Glomerular visceral epithelial cell (primary cell): ENCODE results near the gene TMOD4.
"Not testable (repeated sequence)": the region's sequence is repeated elsewhere in the genome, so short reads cannot be mapped to it uniquely, and the experiment has no call there.

Experiments
- DNase-seq: peaks from one replicate; pipeline ENCODE4 v3.0.0-alpha.2; 2016; ENCODE audit errors: extremely low spot score

The TMOD4 gene

DNA sequence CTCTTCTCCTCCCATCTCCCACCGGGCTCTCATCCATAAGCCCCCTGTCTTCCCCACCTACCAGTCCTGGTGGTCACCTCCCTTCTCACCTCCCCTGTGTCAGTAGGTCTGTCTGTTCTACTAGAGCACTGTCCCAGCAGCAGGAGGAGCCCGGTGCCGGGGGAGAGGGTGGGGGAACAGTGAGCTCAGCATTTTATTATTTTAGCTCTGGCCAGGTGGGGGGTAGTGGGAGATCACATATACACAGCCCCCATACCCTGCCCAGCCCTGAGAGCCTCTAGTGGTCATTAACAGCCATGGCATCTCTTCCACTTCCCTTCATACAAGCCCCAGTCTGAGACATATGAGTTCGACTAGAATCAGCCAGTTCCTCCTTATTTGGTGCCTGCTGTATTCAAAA lies at the start of gene TMOD4:
Gene TMOD4 (minus strand): TSS at position 119 of the 400 bp plus-strand sequence. CDS start 1,106 bp downstream, outside the sequence.
- DNase-seq: no peak

DNA sequence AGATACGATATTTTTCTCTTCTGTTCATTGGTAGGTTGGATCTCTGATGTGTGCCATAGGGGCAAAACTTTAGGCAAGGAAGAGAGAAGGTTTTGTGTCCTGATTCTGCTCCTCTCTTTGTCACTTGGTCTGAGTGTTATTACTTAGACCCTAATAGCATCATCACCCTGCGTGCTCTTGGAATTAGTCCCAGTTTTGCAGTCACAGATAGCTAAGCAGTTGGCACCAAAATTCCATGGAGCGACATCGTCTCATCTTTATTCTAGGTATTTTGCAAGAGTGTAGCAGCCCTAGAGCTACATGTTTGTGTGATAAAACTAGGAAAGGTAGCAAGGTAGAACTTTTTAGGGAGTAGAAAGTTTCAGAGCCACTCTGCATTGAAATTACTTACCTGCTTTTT lies 46.3 kb upstream of the TMOD4 start:
- peak; percentile 66 for DNase-seq

DNA sequence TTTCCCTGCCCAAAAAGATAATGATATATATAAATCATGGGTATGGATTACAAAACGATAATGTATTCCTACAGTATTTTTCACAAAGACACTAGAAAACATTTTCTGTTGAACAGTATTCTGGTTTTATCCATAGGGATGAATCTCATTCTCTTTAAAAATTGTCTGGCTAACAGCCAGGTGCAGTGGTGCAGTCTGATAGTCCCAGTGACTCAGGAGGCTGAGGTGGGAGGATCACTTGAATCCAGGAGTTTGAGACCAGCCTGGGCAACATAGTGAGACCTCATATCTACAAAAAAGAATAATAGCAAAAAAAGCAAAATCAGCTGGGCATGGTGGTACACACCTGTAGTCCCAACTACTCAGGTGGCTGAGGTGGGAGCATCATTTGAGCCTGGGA lies 45.8 kb upstream of the TMOD4 start:
- DNase-seq: peak; percentile 25

DNA sequence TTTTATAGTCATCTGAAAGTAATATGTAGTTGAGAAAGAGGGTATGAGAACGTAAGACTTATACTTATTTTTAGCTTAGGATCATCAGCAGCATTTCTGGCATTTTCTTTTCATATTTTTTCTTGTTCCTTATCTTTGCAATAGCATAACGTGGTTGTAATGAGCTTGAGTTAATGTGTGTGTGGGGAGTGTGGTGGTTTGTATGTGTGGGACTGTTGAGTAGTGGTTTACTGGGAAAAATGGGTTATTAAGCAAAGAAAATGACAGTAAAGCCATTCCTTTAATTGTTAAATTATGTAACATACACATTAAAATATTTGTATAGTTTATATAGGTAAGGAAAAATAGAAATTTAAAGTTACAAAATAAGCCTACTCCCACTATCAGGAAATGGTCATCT lies 37.8 kb upstream of the TMOD4 start:
- no peak for DNase-seq

DNA sequence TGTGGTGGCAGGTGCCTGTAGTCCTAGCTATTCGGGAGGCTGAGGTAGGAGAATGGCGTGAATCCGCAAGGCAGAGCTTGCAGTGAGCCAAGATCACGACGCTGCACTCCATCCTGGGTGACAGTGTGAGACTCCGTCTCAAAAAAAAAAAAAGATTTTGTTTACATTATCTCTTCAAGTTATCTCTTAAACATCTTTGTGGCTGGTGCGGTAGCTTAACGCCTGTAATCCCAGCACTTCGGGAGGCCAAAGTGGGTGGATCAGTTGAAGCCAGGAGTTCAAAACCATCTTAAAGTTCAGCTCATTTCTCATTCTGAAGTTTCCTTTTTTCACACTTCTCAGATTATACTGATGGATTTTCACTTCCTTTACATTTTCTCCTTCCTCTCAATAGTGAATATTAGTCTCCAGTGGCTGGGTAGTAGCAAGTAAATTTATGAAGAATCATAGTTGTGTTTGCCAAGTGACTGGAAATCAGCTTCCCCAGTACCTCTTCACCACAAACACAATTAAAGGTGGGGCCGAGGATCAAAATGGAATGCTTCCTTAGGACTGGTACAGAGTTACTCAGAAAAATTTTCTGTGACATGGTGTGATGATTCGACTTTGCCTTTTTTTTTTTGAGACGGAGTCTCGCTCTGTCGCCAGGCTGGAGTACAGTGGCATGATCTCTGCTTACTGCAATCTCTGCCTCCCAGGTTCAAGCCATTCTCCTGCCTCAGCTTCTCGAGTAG lies 36.4 kb upstream of the TMOD4 start:
- DNase-seq: no peak

DNA sequence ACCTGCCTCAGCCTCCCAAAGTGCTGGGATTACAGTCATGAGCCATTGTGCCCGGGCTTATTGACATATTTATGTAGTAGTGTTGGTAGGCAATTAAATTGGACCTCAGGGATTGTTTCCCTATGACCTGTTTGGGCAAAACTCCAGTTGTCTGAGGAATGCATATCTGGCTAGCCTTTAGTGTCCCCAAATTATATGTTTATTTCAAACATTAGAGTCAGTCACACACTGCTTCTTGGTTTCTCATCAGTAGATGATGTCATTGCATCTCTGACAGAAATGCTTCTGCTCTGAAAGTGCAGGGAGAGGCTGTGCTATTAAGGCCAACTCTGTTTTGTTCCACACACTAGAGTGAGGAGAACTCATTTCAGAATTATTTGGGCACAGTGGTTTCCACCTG lies 35.0 kb upstream of the TMOD4 start:
- DNase-seq: no peak

DNA sequence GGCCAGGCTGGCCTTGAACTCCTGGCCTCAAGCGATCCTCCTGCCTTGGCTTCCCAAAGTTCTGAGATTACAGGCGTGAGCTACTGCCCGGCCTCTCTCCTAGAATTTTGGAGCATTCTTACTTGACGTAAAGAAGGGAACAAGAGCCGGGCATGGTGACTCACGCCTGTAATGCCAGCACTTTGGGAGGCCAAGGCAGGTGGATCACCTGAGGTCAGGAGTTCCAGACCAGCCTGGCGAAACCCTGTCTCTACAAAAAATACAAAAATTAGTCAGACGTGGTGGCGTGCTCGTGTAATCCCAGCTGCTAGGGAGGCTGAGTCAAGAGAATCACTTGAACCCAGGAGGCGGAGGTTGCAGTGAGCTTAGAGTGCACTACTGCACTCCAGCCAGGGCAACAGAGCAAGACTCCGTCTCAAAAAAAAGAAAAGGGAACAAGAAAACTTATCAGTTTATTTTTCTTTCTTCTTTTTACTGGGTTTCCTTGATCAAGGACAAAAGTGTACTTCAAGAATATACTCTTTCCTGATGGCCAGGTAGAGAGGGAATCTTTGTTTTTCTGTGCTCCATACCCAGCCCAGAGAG lies 29.7 kb upstream of the TMOD4 start:
- not testable (repeated sequence) for DNase-seq

DNA sequence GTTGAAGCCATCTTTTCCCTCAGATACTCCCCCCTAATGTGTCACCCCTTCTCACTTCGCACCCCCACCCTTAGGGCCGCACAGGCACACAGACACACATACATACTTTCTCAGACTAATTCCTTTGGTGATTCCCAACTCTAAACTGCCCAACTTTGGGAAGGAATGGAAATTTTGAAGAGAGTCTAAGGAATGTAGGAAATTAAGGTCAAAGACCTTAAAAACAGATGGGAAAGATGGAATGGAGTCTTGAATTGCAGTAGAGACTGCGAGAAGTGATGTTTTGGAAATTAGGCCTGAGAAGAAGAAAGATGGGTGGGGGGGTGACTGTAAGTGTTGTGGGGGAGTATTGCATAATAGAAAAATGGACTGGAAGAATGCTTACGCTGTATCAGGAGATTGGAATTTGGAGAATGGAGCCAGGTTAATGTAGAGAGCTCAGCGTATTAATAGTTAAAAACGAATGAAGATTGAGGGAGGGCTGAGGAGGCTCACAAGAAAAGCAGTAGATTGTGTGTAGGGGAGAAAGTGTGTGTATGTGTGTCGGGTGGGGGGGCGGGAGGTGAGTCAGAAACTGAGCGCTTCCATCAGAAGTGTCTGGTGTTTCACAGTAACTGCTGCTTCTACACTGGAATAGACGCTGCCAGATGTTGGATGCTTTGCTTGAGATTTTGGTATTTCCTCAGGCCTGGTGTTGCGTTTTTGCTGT lies 24.2 kb upstream of the TMOD4 start:
- peak; percentile 93 for DNase-seq

DNA sequence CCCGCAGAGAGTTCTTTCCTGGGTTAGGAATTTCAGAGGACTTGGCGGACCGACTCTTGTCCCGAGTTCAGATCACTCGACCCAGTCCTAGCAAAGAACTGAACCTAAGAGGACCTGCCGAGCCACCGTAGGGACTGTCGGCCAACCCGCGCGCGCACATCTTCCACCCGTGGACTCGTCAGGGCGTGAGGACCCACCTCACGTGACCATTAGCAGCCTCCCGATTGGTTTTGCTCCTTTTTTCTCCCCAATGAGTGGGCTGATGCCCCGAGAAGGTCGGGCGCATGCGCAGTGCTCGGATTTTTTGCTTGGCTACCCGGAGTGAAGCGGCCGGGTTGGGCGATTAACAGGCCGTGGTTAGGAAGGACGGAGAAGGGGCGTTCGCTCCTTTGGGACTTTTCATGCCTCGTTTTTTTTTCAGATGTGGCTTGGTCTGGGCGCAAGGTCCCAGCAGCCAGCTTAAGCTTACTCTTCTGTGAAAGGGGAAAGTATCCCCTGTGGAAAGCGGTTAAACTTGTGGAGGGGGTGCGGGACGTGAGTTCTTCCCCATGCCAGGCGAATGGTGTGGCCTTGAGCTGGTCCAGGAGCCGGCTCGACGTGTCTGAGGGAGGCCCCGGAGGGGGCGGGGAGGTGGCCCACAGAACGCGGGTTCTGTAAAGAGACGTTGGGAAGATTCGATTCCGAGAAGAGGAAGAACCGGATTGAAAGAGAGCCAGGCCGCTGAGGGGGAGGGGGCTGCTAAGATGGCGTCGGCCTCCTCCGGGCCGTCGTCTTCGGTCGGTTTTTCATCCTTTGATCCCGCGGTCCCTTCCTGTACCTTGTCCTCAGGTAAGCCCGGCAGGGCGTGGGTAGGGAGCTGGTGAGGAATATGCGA lies 22.7 kb upstream of the TMOD4 start, which contains the start of gene PIP5K1A:
Gene PIP5K1A (plus strand): TSS at position 299 of the 874 bp plus-strand sequence. CDS start 445 bp downstream, at position 744.
- DNase-seq: peak; percentile 99

DNA sequence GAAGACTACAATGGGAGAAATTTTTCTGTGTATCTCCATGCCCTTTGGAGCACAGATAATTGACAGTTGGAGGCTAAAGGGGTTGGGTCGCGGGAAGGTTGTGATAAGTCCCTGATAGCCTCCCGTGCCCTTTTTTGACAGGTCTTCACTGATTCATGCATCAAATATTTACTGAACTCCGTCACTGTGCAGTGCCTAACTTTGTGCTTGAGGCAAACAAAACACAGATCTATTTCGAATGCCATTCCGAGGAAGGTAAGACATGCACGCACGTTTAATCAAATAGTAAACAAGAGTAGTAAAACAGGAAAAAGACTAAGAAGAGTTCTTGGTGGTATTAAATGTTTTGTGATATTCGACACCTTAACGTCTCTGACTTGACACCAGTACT lies 22.1 kb upstream of the TMOD4 start:
- no peak for DNase-seq

DNA sequence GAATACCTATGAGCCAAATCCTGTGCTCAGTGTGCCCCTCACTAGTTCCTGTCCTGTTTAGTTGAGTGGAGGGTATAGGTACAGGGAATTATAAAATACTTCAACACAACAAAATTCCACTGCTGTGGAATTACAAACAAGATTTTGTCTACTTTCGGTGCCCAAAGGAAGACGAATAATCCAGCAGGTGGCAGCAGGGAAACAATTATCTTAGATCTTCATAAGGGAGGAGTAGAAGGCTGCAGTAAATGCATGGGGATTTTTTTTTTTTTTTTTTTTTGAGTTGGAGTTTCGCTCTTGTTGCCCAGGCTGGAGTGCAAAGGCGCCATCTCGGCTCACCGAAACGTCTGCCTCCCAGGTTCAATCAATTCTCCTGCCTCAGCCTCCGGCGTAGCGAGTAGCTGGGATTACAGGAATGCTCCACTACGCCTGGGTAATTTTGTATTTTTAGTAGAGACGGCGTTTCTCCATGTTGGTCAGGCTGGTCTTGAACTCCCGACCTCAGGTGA lies 20.6 kb upstream of the TMOD4 start:
- DNase-seq: peak; percentile 88

DNA sequence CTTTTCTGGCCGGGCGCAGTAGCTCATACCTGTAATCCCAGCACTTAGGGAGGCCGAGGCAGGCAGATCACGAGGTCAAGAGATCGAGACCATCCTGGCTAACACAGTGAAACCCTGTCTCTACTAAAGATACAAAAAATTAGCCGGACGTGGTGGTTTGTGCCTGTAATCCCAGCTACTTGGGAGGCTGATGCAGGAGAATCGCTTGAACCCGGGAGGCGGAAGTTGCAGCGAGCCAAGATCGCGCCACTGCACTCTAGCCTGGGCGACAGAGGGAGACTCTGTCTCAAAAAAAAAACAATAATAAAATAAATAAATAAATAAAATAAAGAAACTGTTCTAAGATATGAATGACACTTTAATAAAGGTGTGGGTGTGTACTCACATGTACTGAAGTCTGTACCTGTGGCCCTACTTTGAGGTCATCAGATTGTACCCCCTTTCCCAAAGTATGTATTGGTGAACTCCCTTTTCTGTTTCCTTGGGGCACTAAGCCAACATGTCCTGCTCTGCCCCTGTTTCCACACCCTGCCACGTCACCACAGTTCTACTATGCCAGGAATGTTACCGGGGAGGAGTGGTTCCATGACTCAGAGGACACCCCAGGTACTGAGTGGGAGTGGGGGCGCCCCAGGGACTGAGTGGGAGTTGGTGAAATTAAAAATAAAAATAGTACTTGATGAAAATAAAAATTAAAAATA lies 19.3 kb upstream of the TMOD4 start:
- peak; percentile 91 for DNase-seq

DNA sequence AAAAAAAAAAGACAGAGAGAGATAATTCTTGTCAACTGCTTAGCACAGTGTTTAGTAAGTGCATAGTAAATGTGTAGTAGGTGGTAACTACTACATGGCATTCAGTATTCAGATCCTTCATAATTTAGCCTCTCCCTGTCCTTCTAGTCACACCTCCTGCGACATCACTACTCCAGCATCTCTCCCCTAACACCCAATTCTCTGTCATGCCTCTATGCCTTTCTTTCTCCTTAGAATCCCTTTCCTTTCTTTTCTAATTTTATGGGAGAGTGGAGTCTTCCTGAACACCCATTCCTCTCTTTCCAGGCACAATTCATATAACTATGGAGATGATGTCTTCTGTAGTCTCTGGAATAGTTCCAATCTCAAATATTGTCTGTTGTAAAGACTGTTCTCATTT lies 18.1 kb upstream of the TMOD4 start:
- DNase-seq: no peak

DNA sequence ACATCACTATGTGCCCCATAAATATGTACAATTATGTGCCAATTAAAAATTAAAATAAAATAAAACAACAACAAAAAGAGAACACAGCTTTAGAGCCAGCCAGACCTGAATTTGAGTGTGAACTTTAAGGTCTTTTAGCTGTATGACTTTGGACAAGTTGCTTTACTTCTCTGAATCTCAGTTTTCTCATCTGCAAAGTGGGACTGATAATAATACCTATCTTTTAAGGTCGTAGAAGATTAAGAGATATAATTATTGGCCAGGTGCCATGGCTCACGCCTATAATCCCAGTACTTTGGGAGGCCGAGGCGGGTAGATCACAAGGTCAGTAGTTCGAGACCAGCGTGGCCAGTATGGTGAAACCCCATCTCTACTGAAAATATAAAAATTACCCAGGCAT lies 17.5 kb upstream of the TMOD4 start:
- DNase-seq: no peak

DNA sequence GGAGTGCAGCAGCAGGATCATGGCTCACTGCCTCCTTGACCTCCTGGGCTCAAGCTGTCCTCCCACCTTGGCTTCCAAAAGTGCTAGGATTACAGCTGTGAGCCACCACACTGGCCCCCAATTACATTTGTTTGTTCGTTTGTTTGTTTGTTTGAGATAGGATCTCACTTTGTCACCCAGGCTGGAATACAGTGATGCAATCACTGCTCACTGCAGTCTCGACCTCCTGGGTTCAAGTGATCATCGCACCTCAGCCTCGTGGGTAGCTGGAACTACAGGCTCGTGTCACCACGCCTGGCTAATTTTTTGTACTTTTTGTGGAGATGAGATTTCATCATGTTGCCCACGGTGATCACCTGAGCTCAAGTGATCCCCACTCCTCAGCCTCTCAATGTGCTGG lies 16.3 kb upstream of the TMOD4 start:
- no peak for DNase-seq

DNA sequence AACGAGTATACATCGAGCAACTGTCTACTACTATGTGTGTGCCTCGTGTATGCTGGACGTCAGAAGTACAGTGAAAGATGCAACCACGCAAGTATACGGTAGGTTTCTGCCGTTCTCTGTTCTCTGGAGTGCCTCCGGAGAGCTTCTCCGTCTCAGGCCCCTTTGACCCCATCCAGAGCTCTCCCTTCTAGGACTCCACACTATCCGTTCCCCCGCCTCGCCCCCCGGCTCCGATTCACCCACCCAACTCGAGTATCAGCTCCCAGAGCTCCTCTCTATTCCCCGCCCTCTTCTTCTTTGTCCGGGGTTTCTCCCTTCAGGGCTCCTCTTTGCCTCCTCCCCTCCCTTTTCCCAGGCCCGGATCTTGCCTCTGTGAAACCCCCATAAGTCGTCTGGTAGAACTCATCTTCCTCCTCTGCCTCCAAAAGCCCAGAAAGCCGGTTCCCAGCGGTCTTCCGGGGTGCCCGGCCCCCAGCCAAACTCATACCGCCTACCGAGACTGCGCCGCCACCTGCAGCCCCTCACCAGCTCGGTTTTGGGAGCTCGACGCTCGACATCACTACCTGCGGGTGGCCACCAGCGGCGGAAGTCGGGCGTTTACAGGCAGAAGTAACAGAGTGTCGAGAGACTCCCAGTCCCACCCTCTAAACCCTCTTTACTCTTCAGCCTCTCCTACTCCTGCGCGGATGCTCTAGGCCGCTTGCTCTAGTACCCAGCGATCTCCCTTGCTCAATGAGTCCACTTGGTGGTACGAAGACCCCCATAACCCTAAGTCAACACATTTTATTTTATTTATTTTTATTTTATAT lies 14.1 kb upstream of the TMOD4 start, which contains the start of gene VPS72:
Gene VPS72 (minus strand): TSS at position 561 of the 809 bp plus-strand sequence. CDS start 76 bp downstream, at position 485.
- DNase-seq: peak; percentile 88

DNA sequence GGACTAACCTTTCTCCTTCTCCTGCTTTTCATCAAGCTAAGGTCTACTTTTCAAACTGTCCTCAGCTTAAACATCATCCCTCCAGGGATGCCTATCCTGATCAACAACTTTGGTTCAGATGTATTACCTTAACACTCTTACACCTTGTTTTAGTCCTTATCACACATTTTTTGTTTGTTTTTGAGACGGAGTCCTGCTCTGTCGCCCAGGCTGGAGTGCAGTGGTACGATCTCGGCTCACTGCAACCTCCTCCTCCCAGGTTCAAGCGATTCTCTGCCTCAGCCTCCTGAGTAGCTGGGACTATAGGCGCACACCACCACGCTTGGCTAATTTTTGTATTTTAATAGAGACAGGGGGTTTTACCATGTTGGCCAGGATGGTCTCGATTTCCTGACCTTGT lies 12.9 kb upstream of the TMOD4 start:
- not testable (repeated sequence) for DNase-seq

DNA sequence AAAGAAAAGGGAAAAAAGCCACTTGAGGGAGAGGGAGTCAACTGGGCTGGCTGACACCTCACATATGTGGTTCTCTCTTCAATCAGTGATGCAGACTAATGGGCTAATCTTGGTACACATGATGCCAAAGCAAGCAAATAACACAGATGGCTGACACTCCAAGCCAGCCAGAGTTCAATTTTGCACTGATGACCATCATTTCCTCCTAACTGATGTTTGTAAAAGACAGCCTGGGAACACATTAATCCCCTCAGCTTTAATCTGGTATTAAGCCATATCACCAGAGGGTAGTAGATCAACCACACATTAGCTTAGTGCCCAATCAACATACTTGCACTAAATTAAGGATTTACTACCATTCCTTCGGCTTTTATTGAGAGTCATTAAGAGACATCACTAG lies 11.4 kb upstream of the TMOD4 start:
- no peak for DNase-seq

DNA sequence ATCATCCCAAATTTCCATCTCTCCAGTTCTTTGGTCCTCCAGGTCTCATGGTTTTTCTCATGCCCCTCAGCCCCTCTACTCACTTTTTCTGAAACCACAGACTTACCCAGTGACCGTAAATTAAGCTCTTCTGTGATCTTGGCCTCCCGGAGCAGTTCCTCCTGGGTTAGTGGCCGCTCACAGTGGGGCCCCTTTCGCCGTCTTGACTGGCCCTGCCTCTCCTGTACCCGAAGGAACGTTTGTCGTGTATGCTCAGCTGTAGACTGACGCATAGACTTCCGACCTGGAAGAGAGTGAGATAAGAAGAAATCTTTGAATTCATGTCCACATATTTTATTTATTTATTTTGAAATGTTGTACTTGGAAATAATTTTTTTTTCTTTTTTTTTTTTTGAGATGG lies 8.4 kb upstream of the TMOD4 start:
- DNase-seq: no peak

DNA sequence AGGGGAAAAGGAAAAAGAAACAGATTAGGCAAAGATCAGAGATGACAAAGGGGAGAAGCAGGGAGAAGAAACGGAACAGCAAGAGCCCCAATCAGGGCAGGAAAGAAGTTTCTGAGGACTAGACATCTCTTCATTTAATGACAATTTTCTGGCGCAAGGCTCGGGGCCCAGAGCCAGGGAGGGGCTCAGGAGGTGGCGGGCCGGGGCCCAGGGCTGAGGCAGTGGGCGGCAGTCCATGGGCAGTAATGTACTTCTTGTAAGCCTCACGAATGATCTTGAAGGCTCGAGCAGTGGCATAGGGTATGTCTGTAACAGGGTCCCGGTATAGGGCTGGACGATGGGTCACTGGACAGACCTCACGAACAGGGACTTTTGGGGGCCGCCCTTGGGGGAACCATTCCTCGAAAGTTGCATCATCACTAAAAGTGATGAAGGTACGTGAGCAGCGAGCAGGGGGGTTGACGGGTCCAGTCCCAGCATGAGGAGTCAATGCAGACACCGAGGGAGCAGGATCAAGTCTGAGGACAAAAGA lies 799 bp upstream of the TMOD4 start:
- DNase-seq: no peak
